ENCODE measurements around the gene NCAM2.

DNA sequence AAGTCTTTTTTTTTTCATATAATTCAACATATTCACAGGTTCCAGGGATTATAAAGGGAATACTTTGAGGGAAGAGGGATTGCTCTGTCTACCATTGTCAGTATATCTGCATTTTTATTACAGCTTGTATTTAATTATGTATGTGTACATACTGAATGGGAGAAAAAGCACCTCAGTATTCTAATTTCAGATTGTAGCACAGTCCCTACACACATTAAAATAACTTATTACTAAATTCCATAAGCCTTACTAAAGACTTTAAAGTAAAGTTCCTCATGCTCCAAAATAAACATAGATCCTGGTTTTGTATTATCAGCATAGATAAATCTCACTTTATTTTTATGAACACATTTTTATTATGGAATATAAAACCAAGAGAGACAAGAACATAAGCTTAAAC is 134.2 kb downstream of the NCAM2 start:
- TF ChIP-seq, protein P1, sequence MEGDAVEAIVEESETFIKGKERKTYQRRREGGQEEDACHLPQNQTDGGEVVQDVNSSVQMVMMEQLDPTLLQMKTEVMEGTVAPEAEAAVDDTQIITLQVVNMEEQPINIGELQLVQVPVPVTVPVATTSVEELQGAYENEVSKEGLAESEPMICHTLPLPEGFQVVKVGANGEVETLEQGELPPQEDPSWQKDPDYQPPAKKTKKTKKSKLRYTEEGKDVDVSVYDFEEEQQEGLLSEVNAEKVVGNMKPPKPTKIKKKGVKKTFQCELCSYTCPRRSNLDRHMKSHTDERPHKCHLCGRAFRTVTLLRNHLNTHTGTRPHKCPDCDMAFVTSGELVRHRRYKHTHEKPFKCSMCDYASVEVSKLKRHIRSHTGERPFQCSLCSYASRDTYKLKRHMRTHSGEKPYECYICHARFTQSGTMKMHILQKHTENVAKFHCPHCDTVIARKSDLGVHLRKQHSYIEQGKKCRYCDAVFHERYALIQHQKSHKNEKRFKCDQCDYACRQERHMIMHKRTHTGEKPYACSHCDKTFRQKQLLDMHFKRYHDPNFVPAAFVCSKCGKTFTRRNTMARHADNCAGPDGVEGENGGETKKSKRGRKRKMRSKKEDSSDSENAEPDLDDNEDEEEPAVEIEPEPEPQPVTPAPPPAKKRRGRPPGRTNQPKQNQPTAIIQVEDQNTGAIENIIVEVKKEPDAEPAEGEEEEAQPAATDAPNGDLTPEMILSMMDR (IDR thresholded peaks at IDR 0.05) = no peak
- TF ChIP-seq POLR2A (IDR thresholded peaks at IDR 0.05) (no peak), EP300 (IDR thresholded peaks at IDR 0.05) (no peak), POLR2AphosphoS5 (IDR thresholded peaks at IDR 0.05) (no peak)
